IMR-90 (cell line): ENCODE data around the gene SLC66A1. TPM values are rescaled to one million over a fixed set of nuclear protein-coding genes. Genes with fewer than 3 reads are reported as not detected.
A peak's percentile ranks its signal among the peaks of the same experiment; 100 is the strongest.

ENCODE experiments used
- ATAC-seq: fragments of 200-7000 bp; cut with Tn5 transposase; 2 replicates; pipeline ENCODE4 v1.9.1; 2020; ENCODE audit warnings: low read depth, mild to moderate bottlenecking, moderate library complexity
- BruUV-seq: library from RNA; stranded (reverse); fragments of 400-500 nt; replicated peaks from 2 replicates; lab custom pipeline; 2021; lab: Mats Ljungman, UMichigan
- CTCF ChIA-PET: fragments of 300-600 bp; formaldehyde crosslinking; extraction: SDS; loops from one replicate; lab custom pipeline; 2021; ENCODE audit warnings: antibody characterized with exemption; lab: Yijun Ruan, JAX
- POLR2A ChIA-PET: fragments of 300-600 bp; sonication (Branson Sonifier 250); formaldehyde crosslinking; loops from one replicate; lab custom pipeline; 2022; ENCODE audit warnings: antibody characterized with exemption; ENCODE audit not compliant: unreplicated experiment; lab: Charles Lee
- DNase-seq: peaks from one replicate; pipeline ENCODE4 v3.0.0; 2013
- H2AFZ ChIP-seq: replicated peaks from 2 replicates; pipeline ENCODE3; 2013; ENCODE audit warnings: low read length, mild to moderate bottlenecking; ENCODE audit not compliant: poor library complexity
- H2AK5ac ChIP-seq: 2 replicates; pipeline ENCODE4 v1.6.1; 2013; ENCODE audit warnings: low read depth, low read length, inconsistent platforms
- H2AK9ac ChIP-seq: replicated peaks from 2 replicates; pipeline ENCODE3; 2013; ENCODE audit warnings: mild to moderate bottlenecking, low read depth, low read length, moderate library complexity; ENCODE audit not compliant: poor library complexity
- H2BK120ac ChIP-seq: 2 replicates; pipeline ENCODE4 v1.6.1; 2013; ENCODE audit warnings: low read depth, low read length, inconsistent platforms
- H2BK15ac ChIP-seq: 3 replicates; pipeline ENCODE4 v1.6.1; 2013; ENCODE audit warnings: low read depth, low read length, inconsistent platforms
- H2BK20ac ChIP-seq: 2 replicates; pipeline ENCODE4 v1.6.1; 2013; ENCODE audit warnings: low read depth, mild to moderate bottlenecking, inconsistent platforms, low read length, moderate library complexity
- H2BK5ac ChIP-seq: 2 replicates; pipeline ENCODE4 v1.6.1; 2013; ENCODE audit warnings: mild to moderate bottlenecking, low read depth, low read length, inconsistent platforms; ENCODE audit not compliant: poor library complexity, severe bottlenecking
- H3K14ac ChIP-seq: replicated peaks from 2 replicates; pipeline ENCODE4 v1.6.1; 2013; ENCODE audit warnings: low read depth, low read length, inconsistent platforms
- H3K18ac ChIP-seq: 2 replicates; pipeline ENCODE4 v1.6.1; 2013; ENCODE audit warnings: low read depth, low read length, control low read depth
- H3K23ac ChIP-seq: 2 replicates; pipeline ENCODE4 v1.6.1; 2013; ENCODE audit warnings: low read depth, low read length, inconsistent platforms
- H3K27ac ChIP-seq: 2 replicates; pipeline ENCODE4 v1.5.1; 2013; ENCODE audit warnings: mild to moderate bottlenecking, control low read depth, low read length; ENCODE audit not compliant: insufficient read depth
- H3K27me3 ChIP-seq: 2 replicates; pipeline ENCODE4 v1.6.1; 2013; ENCODE audit warnings: low read length; ENCODE audit not compliant: control insufficient read depth, insufficient read depth
- H3K36me3 ChIP-seq: 2 replicates; pipeline ENCODE4 v1.6.1; 2013; ENCODE audit warnings: low read length, mixed read lengths; ENCODE audit not compliant: control insufficient read depth, insufficient read depth
- H3K4ac ChIP-seq: 2 replicates; pipeline ENCODE4 v1.6.1; 2013; ENCODE audit warnings: low read depth, low read length, inconsistent platforms
- H3K4me1 ChIP-seq: 2 replicates; pipeline ENCODE4 v1.6.1; 2013; ENCODE audit warnings: low read length, mixed read lengths; ENCODE audit not compliant: control insufficient read depth, insufficient read depth
- H3K4me2 ChIP-seq: 2 replicates; pipeline ENCODE4 v1.6.1; 2013; ENCODE audit warnings: low read depth, mild to moderate bottlenecking, control low read depth, low read length, moderate library complexity
- H3K4me3 ChIP-seq: 2 replicates; pipeline ENCODE4 v1.5.1; 2013; ENCODE audit warnings: low read depth, mild to moderate bottlenecking, control low read depth, low read length, moderate library complexity; ENCODE audit not compliant: insufficient read depth
- H3K56ac ChIP-seq: 2 replicates; pipeline ENCODE4 v1.6.1; 2013; ENCODE audit warnings: low read length, inconsistent platforms; ENCODE audit not compliant: insufficient read depth; ENCODE audit errors: extremely low read depth
- H3K79me1 ChIP-seq, 2 experiments: 2 replicates each; pipeline ENCODE4 v1.6.1; 2013; ENCODE audit warnings: low read length in 2 of 2, inconsistent platforms in 1 of 2, low read depth in 1 of 2
- H3K9ac ChIP-seq: 2 replicates; pipeline ENCODE4 v1.6.1; 2013; ENCODE audit warnings: low read depth, low read length, control low read depth
- H3K9me1 ChIP-seq: 2 replicates; pipeline ENCODE4 v1.6.1; 2013; ENCODE audit warnings: low read length, inconsistent platforms; ENCODE audit not compliant: insufficient read depth
- H3K9me3 ChIP-seq: 2 replicates; pipeline ENCODE4 v1.6.1; 2013; ENCODE audit warnings: low read length; ENCODE audit not compliant: control insufficient read depth, insufficient read depth
- H4K20me1 ChIP-seq: 2 replicates; pipeline ENCODE4 v1.6.1; 2013; ENCODE audit warnings: low read length, inconsistent platforms; ENCODE audit not compliant: insufficient read depth
- H4K5ac ChIP-seq: 2 replicates; pipeline ENCODE4 v1.6.1; 2013; ENCODE audit warnings: mild to moderate bottlenecking, low read depth, low read length, control low read depth
- H4K8ac ChIP-seq, 2 experiments: 2 replicates each; pipeline ENCODE4 v1.6.1; 2013; ENCODE audit warnings: low read depth in 2 of 2, low read length in 2 of 2, control low read depth in 1 of 2, inconsistent platforms in 1 of 2
- H4K91ac ChIP-seq: 2 replicates; pipeline ENCODE4 v1.6.1; 2013; ENCODE audit warnings: low read depth, low read length, inconsistent platforms; ENCODE audit not compliant: insufficient read depth
- whole genome bisulfite sequencing, 2 experiments: methylation state at CpG; one replicate each; pipeline versions ENCODE4 v1.1.5 to v1.1.7; 2013; ENCODE audit warnings: missing lambda C conversion rate in 2 of 2; ENCODE audit not compliant: insufficient read length in 1 of 2; ENCODE audit errors: extremely low coverage in 2 of 2; 5-methylcytosine and 5-hydroxymethylcytosine counted together
- dilution Hi-C: fragments of 300-500 bp; cut with HindIII; formaldehyde crosslinking; loops from one replicate; pipeline ENCODE4 v1.14.3; 2018; ENCODE audit warnings: low sequenced_read_pairs; ENCODE audit not compliant: unreplicated experiment
- in situ Hi-C: fragments of 300-500 bp; cut with MboI; formaldehyde crosslinking; loops from 3 replicates; pipeline ENCODE4 v1.14.3; 2019; ENCODE audit warnings: low sequenced_read_pairs, inconsistent platforms, mixed read lengths
- intact Hi-C: fragments of 100-400 bp; cut with micrococcal nuclease; formaldehyde crosslinking; loops from 2 replicates; pipeline ENCODE4 v1.10.0; 2022
- polyA plus RNA-seq, 3 experiments: library from polyadenylated mRNA; depleted of rRNA; stranded (reverse); fragments of >200 nt; gene quantifications; 2 replicates each; pipeline ENCODE4 v1.2.3, GENCODE V29; 2012; ENCODE audit warnings: low replicate concordance in 1 of 3
- total RNA-seq: library from RNA; depleted of rRNA; stranded (reverse); fragments of >200 nt; gene quantifications from 2 replicates; pipeline ENCODE4 v1.2.3, GENCODE V29; 2012
- TF ChIP-seq, protein P1 (sequence below): fragments of 150-350 bp; IDR thresholded peaks from 2 replicates; pipeline ENCODE4 v1.6.1; 2016; ENCODE audit warnings: low read depth, mild to moderate bottlenecking, low read length, moderate library complexity, borderline replicate concordance

SLC66A1 gene
- total and polyA plus RNA-seq, 2 of the 4 experiments (the other 2 are of a cell fraction), result 6.8 to 18.9 TPM

GRCh38 chr1:19342894-19343616 lies 30.9 kb downstream of the SLC66A1 start:
- H3K27me3 ChIP-seq, result no peaks in the 10 kb centered on the region
- no peak overlapping the region for H3K4me2 ChIP-seq
- no peaks in the 10 kb centered on the region for H3K4me1 ChIP-seq
- no peak overlapping the region for H3K14ac ChIP-seq
- H3K36me3 ChIP-seq, result peaks cover 75% of the 10 kb centered on the region
- ChIA-PET CTCF (interaction anchor here (1.3 kb wide), 1 partner anchor 308 kb away, joined by 6 read pairs; no protein-coding TSS in a partner anchor), POLR2A (no interaction called here)
- dilution Hi-C loops, result no loop called here
- H2AFZ ChIP-seq, result no peak overlapping the region
- H3K27ac ChIP-seq, result no peak overlapping the region
- H2AK5ac ChIP-seq, result no peak overlapping the region
- no peaks in the 10 kb centered on the region for H3K9me3 ChIP-seq
- peaks cover 39% of the 10 kb centered on the region for H4K20me1 ChIP-seq
- no peak overlapping the region for H4K8ac ChIP-seq
- H2BK120ac ChIP-seq, result no peak overlapping the region
- no peak overlapping the region for H3K23ac ChIP-seq
- H3K4me3 ChIP-seq, result no peak overlapping the region
- intact Hi-C loops, result no loop called here
- peak overlapping the region; percentile 40 for H2AK9ac ChIP-seq
- H4K91ac ChIP-seq, result no peak overlapping the region
- H3K9me1 ChIP-seq, result peaks cover 6% of the 10 kb centered on the region; the same call in 1 of the 2 replicates
- in situ Hi-C loops, result loop anchor here (5.0 kb wide), 1 partner anchor 304 kb away; no protein-coding TSS in a partner anchor
- H3K4ac ChIP-seq, result no peak overlapping the region
- H3K56ac ChIP-seq, result no peak overlapping the region
- no peak overlapping the region for H2BK15ac ChIP-seq
- H4K5ac ChIP-seq, result no peak overlapping the region
- no peak overlapping the region for H3K9ac ChIP-seq
- H3K79me1 ChIP-seq, result peaks cover 13 to 41% of the 10 kb centered on the region in 2 experiments
- H2BK20ac ChIP-seq, result no peak overlapping the region
- TF ChIP-seq, protein P1, sequence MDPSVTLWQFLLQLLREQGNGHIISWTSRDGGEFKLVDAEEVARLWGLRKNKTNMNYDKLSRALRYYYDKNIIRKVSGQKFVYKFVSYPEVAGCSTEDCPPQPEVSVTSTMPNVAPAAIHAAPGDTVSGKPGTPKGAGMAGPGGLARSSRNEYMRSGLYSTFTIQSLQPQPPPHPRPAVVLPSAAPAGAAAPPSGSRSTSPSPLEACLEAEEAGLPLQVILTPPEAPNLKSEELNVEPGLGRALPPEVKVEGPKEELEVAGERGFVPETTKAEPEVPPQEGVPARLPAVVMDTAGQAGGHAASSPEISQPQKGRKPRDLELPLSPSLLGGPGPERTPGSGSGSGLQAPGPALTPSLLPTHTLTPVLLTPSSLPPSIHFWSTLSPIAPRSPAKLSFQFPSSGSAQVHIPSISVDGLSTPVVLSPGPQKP, result no peak
- H3K18ac ChIP-seq, result no peak overlapping the region
- 81% methylated on average over 14 of the region's 33 CpGs; no CpG with 5 or more reads in 1 of the 2 experiments for WGBS, 2 experiments
- no peak overlapping the region for H2BK5ac ChIP-seq
- ATAC-seq (no peak), DNase-seq (no peak)
- BruUV-seq, result no TSS peak
